ENCODE measurements around the gene GRIK5.
"Not testable (repeated sequence)": the region's sequence is repeated elsewhere in the genome, so short reads cannot be mapped to it uniquely, and the experiment has no call there.

Gene GRIK5

GRCh38 chr19:42045575-42045974 is 24.4 kb downstream of the GRIK5 start:
- no peak for DNase-seq

GRCh38 chr19:42042455-42043170 is 27.4 kb downstream of the GRIK5 start:
- no peak for DNase-seq

- DNase-seq, result not testable (repeated sequence)
These were observed 29.5 kb downstream of the GRIK5 start for GRCh38 chr19:42040491-42040890.

GRCh38 chr19:42040031-42040430 is 30.0 kb downstream of the GRIK5 start:
- DNase-seq, result no peak

- DNase-seq, result peak in 1 of 2 experiments; percentile 46
These were observed 31.3 kb downstream of the GRIK5 start for GRCh38 chr19:42038666-42039065.

- DNase-seq, result no peak
These were observed 32.4 kb downstream of the GRIK5 start for GRCh38 chr19:42037649-42038048.

- DNase-seq, result peak; percentile 53 to 65
These were observed 35.2 kb downstream of the GRIK5 start for GRCh38 chr19:42034640-42035391.

GRCh38 chr19:42033413-42033812 is 36.6 kb downstream of the GRIK5 start:
- DNase-seq, result no peak

GRCh38 chr19:42032431-42032830 is 37.6 kb downstream of the GRIK5 start:
- peak; percentile 50 to 62 for DNase-seq

GRCh38 chr19:42030645-42031440 is 39.2 kb downstream of the GRIK5 start:
- no peak for DNase-seq

- peak in 1 of 2 experiments; percentile 17 for DNase-seq
These were observed 41.4 kb downstream of the GRIK5 start for GRCh38 chr19:42028304-42029216.

- no peak for DNase-seq
These were observed 45.3 kb downstream of the GRIK5 start for GRCh38 chr19:42024622-42025111.

GRCh38 chr19:42023943-42024260 is 46.1 kb downstream of the GRIK5 start:
- no peak for DNase-seq

- DNase-seq, result peak in 1 of 2 experiments; percentile 10
These were observed 46.7 kb downstream of the GRIK5 start for GRCh38 chr19:42023121-42023942.

- DNase-seq, result no peak
These were observed 47.4 kb downstream of the GRIK5 start for GRCh38 chr19:42022616-42023015.

GRCh38 chr19:42021185-42021584 is 48.8 kb downstream of the GRIK5 start:
- no peak for DNase-seq

GRCh38 chr19:42018503-42019193 is 51.4 kb downstream of the GRIK5 start:
- DNase-seq, result no peak

- DNase-seq, result no peak
These were observed 53.0 kb downstream of the GRIK5 start for GRCh38 chr19:42017040-42017439.

GRCh38 chr19:42012747-42013146 is 57.3 kb downstream of the GRIK5 start:
- not testable (repeated sequence) for DNase-seq

GRCh38 chr19:42010245-42011126 is 59.5 kb downstream of the GRIK5 start:
- no peak for DNase-seq

Measured in SHP77 (cell line).